HepG2 (cell line): Measurements from ENCODE around the gene ZFP42. TPM values are rescaled to one million over a fixed set of nuclear protein-coding genes. Genes with fewer than 3 reads are reported as not detected.

Experiments
- ATAC-seq: fragments of 200-7000 bp; cut with Tn5 transposase; 3 replicates; pipeline ENCODE4 v1.9.1; 2020; ENCODE audit warnings: mild to moderate bottlenecking, moderate library complexity
- BruUV-seq: library from RNA; stranded (reverse); fragments of 400-500 nt; replicated peaks from 2 replicates; lab custom pipeline; 2021; lab: Mats Ljungman, UMichigan
- CTCF ChIA-PET: fragments of 300-600 bp; formaldehyde crosslinking; extraction: SDS; loops from one replicate; lab custom pipeline; 2021; ENCODE audit warnings: low total read pairs, inconsistent platforms, low intra/inter-chr PET ratio; lab: Yijun Ruan, JAX
- POLR2A ChIA-PET: fragments of 350-600 bp; sonication (Branson Sonifier 250); formaldehyde crosslinking; loops from one replicate; lab custom pipeline; 2020; ENCODE audit warnings: antibody characterized with exemption, inconsistent platforms; lab: Yijun Ruan, JAX
- DNase-seq: peaks from one replicate; pipeline ENCODE4 v3.0.0-alpha.2; 2015; ENCODE audit warnings: low spot score
- FAIRE-seq: peaks from 3 replicates; lab custom pipeline; 2011; peaks lifted over from hg19 to GRCh38; lab: Jason Lieb, UNC
- H2AFZ ChIP-seq: one replicate; pipeline ENCODE4 v1.6.1; 2011; ENCODE audit warnings: low read length, inconsistent platforms
- H3K27ac ChIP-seq: fragments of 300-600 bp; 3 replicates; pipeline ENCODE4 v1.8.0; 2011; ENCODE audit warnings: mixed run types, mild to moderate bottlenecking, mixed read lengths, low read length, inconsistent platforms; ENCODE audit not compliant: insufficient read depth; ENCODE audit errors: extremely low read length
- H3K27me3 ChIP-seq, 2 experiments: fragments of 200-600 bp in 1 of 2; 2 replicates in 1 of 2; 3 replicates in 1 of 2; pipeline versions ENCODE4 v1.6.0 to v1.8.0; 2011; ENCODE audit warnings: low read length in 2 of 2, mild to moderate bottlenecking in 2 of 2, moderate library complexity in 2 of 2, inconsistent platforms in 1 of 2; ENCODE audit not compliant: insufficient read depth in 2 of 2, control insufficient read depth in 1 of 2
- H3K36me3 ChIP-seq, 2 experiments: fragments of 200-600 bp in 1 of 2; replicated peaks in 1 of 2; 2 replicates in 1 of 2; 3 replicates in 1 of 2; pipeline versions ENCODE4 v1.5.1 to v1.8.0; 2011; ENCODE audit warnings: low read length in 2 of 2, inconsistent platforms in 1 of 2; ENCODE audit not compliant: insufficient read depth in 2 of 2, control insufficient read depth in 1 of 2
- H3K4me1 ChIP-seq: 2 replicates; pipeline ENCODE4 v1.5.1; 2012; ENCODE audit warnings: low read length, inconsistent platforms; ENCODE audit not compliant: insufficient read depth
- H3K4me2 ChIP-seq: 2 replicates; pipeline ENCODE4 v1.6.0; 2011; ENCODE audit warnings: low read depth, low read length, inconsistent platforms
- H3K4me3 ChIP-seq, 3 experiments: fragments of 200-600 bp in 1 of 3; sonication (generic), shearing (Covaris generic) in 1 of 3; replicated peaks in 1 of 3; 2 replicates each; pipeline ENCODE4 v1.5.1; 2011 to 2016; ENCODE audit warnings: low read length in 3 of 3, inconsistent platforms in 2 of 3, low read depth in 2 of 3, mild to moderate bottlenecking in 2 of 3, control low read depth in 1 of 3, mixed read lengths in 1 of 3; ENCODE audit not compliant: insufficient read depth in 1 of 3
- H3K79me2 ChIP-seq: one replicate; pipeline ENCODE4 v1.6.1; 2011; ENCODE audit warnings: low read length, inconsistent platforms; ENCODE audit not compliant: insufficient read depth
- H3K9ac ChIP-seq: 2 replicates; pipeline ENCODE4 v1.6.0; 2011; ENCODE audit warnings: mild to moderate bottlenecking, low read depth, low read length, inconsistent platforms; ENCODE audit not compliant: insufficient read depth
- H3K9me3 ChIP-seq: 2 replicates; pipeline ENCODE4 v1.5.1; 2012; ENCODE audit warnings: mild to moderate bottlenecking, low read length
- H4K20me1 ChIP-seq: 2 replicates; pipeline ENCODE4 v1.6.0; 2011; ENCODE audit warnings: inconsistent platforms, mild to moderate bottlenecking, low read length, moderate library complexity; ENCODE audit not compliant: insufficient read depth
- ARNT ChIP-seq: fragments of 450-650 bp; IDR thresholded peaks from 2 replicates; pipeline ENCODE4 v1.6.1; 2017
- ATF1 ChIP-seq: IDR thresholded peaks from 2 replicates; pipeline ENCODE4 v1.6.1; 2016; ENCODE audit warnings: mild to moderate bottlenecking, control low read depth
- KDM5A ChIP-seq: fragments of 200-600 bp; sonication (generic); IDR thresholded peaks from 2 replicates; pipeline ENCODE4 v1.7.0; 2018; ENCODE audit warnings: antibody characterized with exemption, mild to moderate bottlenecking, low read length, borderline replicate concordance
- KLF15 ChIP-seq: sonication (generic); formaldehyde crosslinking; IDR thresholded peaks from 2 replicates; pipeline ENCODE4 v1.8.1; 2023; ENCODE audit warnings: borderline replicate concordance, mild to moderate bottlenecking, inconsistent platforms, missing genetic modification reagents, mixed read lengths
- NFYB ChIP-seq: sonication (generic); formaldehyde crosslinking; IDR thresholded peaks from 2 replicates; pipeline ENCODE4 v1.4.0; 2020; ENCODE audit warnings: missing genetic modification reagents
- SMC3 ChIP-seq: IDR thresholded peaks from 2 replicates; pipeline ENCODE4 v1.6.1; 2011; ENCODE audit warnings: low read length, improper control_type of control experiment
- STAG1 ChIP-seq: sonication (generic); formaldehyde crosslinking; IDR thresholded peaks from 2 replicates; pipeline ENCODE4 v1.4.0; 2020; ENCODE audit warnings: missing genetic modification reagents
- TOE1 ChIP-seq: sonication (generic); formaldehyde crosslinking; IDR thresholded peaks from 2 replicates; pipeline ENCODE4 v1.4.0; 2020; ENCODE audit warnings: mild to moderate bottlenecking, missing genetic modification reagents
- TP53 ChIP-seq: sonication (generic); formaldehyde crosslinking; conservative IDR thresholded peaks from 2 replicates; pipeline ENCODE4 v1.4.0; 2020; ENCODE audit warnings: missing genetic modification reagents
- ZIK1 ChIP-seq: sonication (generic); formaldehyde crosslinking; IDR thresholded peaks from 2 replicates; pipeline ENCODE4 v1.5.0; 2020; ENCODE audit warnings: mild to moderate bottlenecking, low read depth, missing genetic modification reagents, borderline replicate concordance
- ZNF775 ChIP-seq: sonication (generic); formaldehyde crosslinking; IDR thresholded peaks from 2 replicates; pipeline ENCODE4 v1.4.0; 2020; ENCODE audit warnings: missing genetic modification reagents, mild to moderate bottlenecking, moderate library complexity, borderline replicate concordance
- WGBS: methylation state at CpG from one replicate; pipeline ENCODE4 v1.1.6; 2017; ENCODE audit warnings: low lambda C conversion rate; 5-methylcytosine and 5-hydroxymethylcytosine counted together
- in situ Hi-C: cut with HindIII; loops from 2 replicates; pipeline ENCODE4 v1.10.0; 2017; ENCODE audit warnings: low pct_unique_long_range_greater_than_20kb; ENCODE audit not compliant: extremely low pct_ligation_motif_present
- intact Hi-C: fragments of 100-400 bp; cut with micrococcal nuclease; formaldehyde crosslinking; loops from one replicate; pipeline ENCODE4 v1.10.0; 2022; ENCODE audit not compliant: unreplicated experiment
- polyA plus RNA-seq, 8 experiments: library from polyadenylated mRNA; depleted of rRNA in 3 of 8; stranded (reverse) in 7 of 8; unstranded in 1 of 8; fragments of >200 nt; fragmentation: Illumina TruSeq in 4 of 8; extraction: Trizol in 4 of 8; gene quantifications; 2 replicates each; pipeline versions ENCODE4 v1.2.1 to v1.2.3, GENCODE V29; 2011 to 2016; ENCODE audit warnings: low read depth in 4 of 8, missing spikeins in 1 of 8, mixed read lengths in 1 of 8; ENCODE audit not compliant: insufficient read depth in 1 of 8
- total RNA-seq, 5 experiments: library from RNA; depleted of rRNA; stranded (reverse); fragments of >200 nt; fragmentation: Illumina TruSeq; extraction: Trizol; gene quantifications; 2 replicates each; pipeline ENCODE4 v1.2.3, GENCODE V29; 2016; ENCODE audit warnings: low read depth in 1 of 5
- TF ChIP-seq, protein P1 (sequence below): sonication (generic); formaldehyde crosslinking; IDR thresholded peaks from 2 replicates; pipeline ENCODE4 v1.4.0; 2020; ENCODE audit warnings: mild to moderate bottlenecking, low read depth, missing genetic modification reagents

The ZFP42 gene
- total and polyA plus RNA-seq, 2 of the 13 experiments (the other 11 are each of a cell fraction or from before 2014, with no cell fraction given) = not detected

DNA sequence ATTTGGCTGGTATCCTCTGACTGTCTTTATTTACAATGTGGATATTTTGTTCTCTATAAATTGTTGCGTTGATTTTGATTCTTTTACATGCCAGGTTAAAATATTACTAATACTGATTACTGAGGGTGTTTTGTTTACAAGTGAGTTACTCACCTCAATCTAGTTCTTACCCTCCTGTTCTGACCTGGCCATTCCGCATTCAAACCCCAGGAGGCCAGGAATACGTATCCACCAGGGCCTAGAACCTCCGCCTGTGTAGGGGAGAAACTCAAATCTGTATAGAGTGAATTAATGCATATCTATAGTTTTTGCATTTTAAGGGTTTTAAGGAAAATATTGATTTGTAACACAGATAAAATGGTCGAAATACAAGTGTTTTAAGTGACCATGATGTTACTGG is 2.6 kb upstream of the ZFP42 start (continued):
- TF ChIP-seq ZNF775 (CRISPR knock-in tag) = no peak
- no peak for TF ChIP-seq ATF1

DNA sequence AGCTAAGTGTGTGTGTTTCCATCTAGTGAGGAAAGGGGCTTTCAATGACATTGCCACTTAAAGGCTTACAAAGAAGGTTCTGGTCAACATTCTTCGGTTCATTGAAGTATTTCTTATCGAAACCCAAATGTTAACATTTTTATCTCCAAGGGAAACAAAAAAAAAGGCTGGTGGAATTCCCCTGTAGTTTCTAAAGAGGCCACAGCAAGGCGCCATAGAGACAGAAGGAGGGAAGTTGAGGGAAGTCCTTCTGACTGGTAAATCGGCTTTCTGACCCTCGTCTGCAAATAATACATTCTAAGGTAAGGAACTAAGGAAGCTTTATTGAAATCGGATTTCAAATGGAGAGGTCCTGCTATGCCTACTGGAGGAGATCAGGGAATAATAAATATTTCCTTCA is 1.7 kb upstream of the ZFP42 start:
- H3K4me3 ChIP-seq = no peak overlapping the region
- TF ChIP-seq NFYB (no peak), TOE1 (CRISPR knock-in tag) (no peak), TP53 (CRISPR knock-in tag) (no peak), ARNT (no peak), KLF15 (no peak), SMC3 (0 out of 2 replicates have a peak, but pooled peaks have one; percentile 12), STAG1 (CRISPR knock-in tag) (peak; percentile 17; the same call in 1 of the 2 replicates), ZIK1 (CRISPR knock-in tag) (no peak), KDM5A (no peak)
- TF ChIP-seq, protein P1, sequence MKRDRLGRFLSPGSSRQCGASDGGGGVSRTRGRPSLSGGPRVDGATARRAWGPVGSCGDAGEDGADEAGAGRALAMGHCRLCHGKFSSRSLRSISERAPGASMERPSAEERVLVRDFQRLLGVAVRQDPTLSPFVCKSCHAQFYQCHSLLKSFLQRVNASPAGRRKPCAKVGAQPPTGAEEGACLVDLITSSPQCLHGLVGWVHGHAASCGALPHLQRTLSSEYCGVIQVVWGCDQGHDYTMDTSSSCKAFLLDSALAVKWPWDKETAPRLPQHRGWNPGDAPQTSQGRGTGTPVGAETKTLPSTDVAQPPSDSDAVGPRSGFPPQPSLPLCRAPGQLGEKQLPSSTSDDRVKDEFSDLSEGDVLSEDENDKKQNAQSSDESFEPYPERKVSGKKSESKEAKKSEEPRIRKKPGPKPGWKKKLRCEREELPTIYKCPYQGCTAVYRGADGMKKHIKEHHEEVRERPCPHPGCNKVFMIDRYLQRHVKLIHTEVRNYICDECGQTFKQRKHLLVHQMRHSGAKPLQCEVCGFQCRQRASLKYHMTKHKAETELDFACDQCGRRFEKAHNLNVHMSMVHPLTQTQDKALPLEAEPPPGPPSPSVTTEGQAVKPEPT (CRISPR knock-in tag) = no peak
- H3K9ac ChIP-seq = no peak overlapping the region
- FAIRE-seq (no peak), DNase-seq (no peak), ATAC-seq (no peak)
- POLR2A ChIA-PET = no interaction called here
- no peak overlapping the region for H2AFZ ChIP-seq
- BruUV-seq = no TSS peak
- H3K4me2 ChIP-seq = no peak overlapping the region
- CTCF ChIA-PET = no interaction called here
- H3K27ac ChIP-seq = no peak overlapping the region
- 0 out of 5 replicates have a peak, but pooled peaks cover 0 to 5% of the 10 kb centered on the region in 2 experiments for H3K27me3 ChIP-seq
- H4K20me1 ChIP-seq = no peaks in the 10 kb centered on the region
- no peaks in the 10 kb centered on the region for H3K4me1 ChIP-seq
- no peaks in the 10 kb centered on the region for H3K36me3 ChIP-seq
- H3K79me2 ChIP-seq = no peaks in the 10 kb centered on the region
- in situ Hi-C loops (no loop called here), intact Hi-C loops (no loop called here)
- H3K9me3 ChIP-seq = no peaks in the 10 kb centered on the region
- WGBS = 10% methylated on average over 6 of the region's 6 CpGs
